Esophagus squamous epithelium (tissue), 5 donors: ENCODE results near the gene CEP78. TPM values are rescaled to one million over a fixed set of nuclear protein-coding genes. Genes with fewer than 3 reads are reported as not detected.

Source experiments
- DNase-seq: peaks from one replicate; lab custom pipeline; 2025; lab: John Stamatoyannopoulos, UW
- H3K27ac ChIP-seq, 4 donors: fragments of 200-600 bp; sonication (generic); one replicate each; pipeline ENCODE4 v1.5.1; 2016 to 2019; ENCODE audit warnings: mild to moderate bottlenecking in 1 of 4
- H3K27me3 ChIP-seq, 4 donors: fragments of 200-600 bp; sonication (generic); 1 replicate in 3 of 4; 2 replicates in 1 of 4; pipeline versions ENCODE4 v1.5.1 to v1.6.0; 2017 to 2021; ENCODE audit warnings: antibody characterized with exemption in 1 of 4
- H3K36me3 ChIP-seq, 3 donors: fragments of 200-600 bp; sonication (generic); one replicate each; pipeline ENCODE4 v1.5.1; 2016 to 2019
- H3K4me1 ChIP-seq, 3 donors: fragments of 200-600 bp; sonication (generic); one replicate each; pipeline ENCODE4 v1.5.1; 2017 to 2019
- H3K4me3 ChIP-seq, 4 donors: fragments of 200-600 bp; sonication (generic); 1 replicate in 3 of 4; 2 replicates in 1 of 4; pipeline ENCODE4 v1.5.1; 2016 to 2019; ENCODE audit warnings: mild to moderate bottlenecking in 2 of 4, moderate library complexity in 1 of 4
- H3K9me3 ChIP-seq, 3 donors: fragments of 200-600 bp; sonication (generic); one replicate each; pipeline ENCODE4 v1.5.1; 2016 to 2019
- CTCF ChIP-seq, 6 experiments: fragments of 450-650 bp in 4 of 6; fragments of 200-600 bp in 2 of 6; sonication (generic) in 2 of 6; IDR thresholded peaks; one replicate each; pipeline ENCODE4 v1.5.1; 2016 to 2019; ENCODE audit warnings: antibody characterized with exemption in 6 of 6, mild to moderate bottlenecking in 4 of 6, moderate library complexity in 4 of 6
- POLR2A ChIP-seq, 4 donors: fragments of 450-650 bp; IDR thresholded peaks; one replicate each; pipeline ENCODE4 v1.6.1; 2017; ENCODE audit warnings: antibody characterized with exemption in 4 of 4, mild to moderate bottlenecking in 4 of 4, moderate library complexity in 3 of 4
- WGBS, 2 donors: methylation state at CpG; one replicate each; pipeline ENCODE4 v1.1.5; 2018; 5-methylcytosine and 5-hydroxymethylcytosine counted together
- intact Hi-C: fragments of 100-400 bp; cut with DNase I; formaldehyde crosslinking; loops from one replicate; pipeline ENCODE4 v1.15.0; 2022
- total RNA-seq, 4 donors: library from RNA; depleted of rRNA; stranded (reverse); fragments of >200 nt; gene quantifications; one replicate each; pipeline ENCODE4 v1.1.0, GENCODE V29; 2016
- donor health status: DM: yes; HTN: yes; CAD: no.

CEP78 gene
- total RNA-seq, 4 donors from 2014 or later = 8.6 to 14.6 (median 11.2) TPM

- DNase-seq = no peak
- 32 to 41% methylated on average over 6 of the region's 6 CpGs for WGBS, 2 donors
Measured at GRCh38 chr9:78292026-78292425, 56.2 kb downstream of the CEP78 start.

GRCh38 chr9:78292716-78293497, 57.0 kb downstream of the CEP78 start:
- intact Hi-C loops = no loop called here
- 92% methylated on average over 8 to 9 of the region's 9 CpGs for WGBS, 2 donors
- DNase-seq = no peak

More at GRCh38 chr9:78292026-78292425, 56.2 kb downstream of the CEP78 start:
- Histone ChIP-seq H3K27me3 (no peaks in the 10 kb centered on the region), H3K9me3 (no peaks in the 10 kb centered on the region), H3K36me3 (no peaks in the 10 kb centered on the region), H3K4me3 (no peak overlapping the region), H3K4me1 (peaks cover 4 to 66% (median 19%) of the 10 kb centered on the region in 3 donors), H3K27ac (peak overlapping the region in 1 of 4 donors; percentile 29)
- intact Hi-C loops = no loop called here
- no peak for TF ChIP-seq POLR2A (IDR thresholded peaks at IDR 0.05)
- no peak for TF ChIP-seq CTCF (IDR thresholded peaks at IDR 0.05)

DNA sequence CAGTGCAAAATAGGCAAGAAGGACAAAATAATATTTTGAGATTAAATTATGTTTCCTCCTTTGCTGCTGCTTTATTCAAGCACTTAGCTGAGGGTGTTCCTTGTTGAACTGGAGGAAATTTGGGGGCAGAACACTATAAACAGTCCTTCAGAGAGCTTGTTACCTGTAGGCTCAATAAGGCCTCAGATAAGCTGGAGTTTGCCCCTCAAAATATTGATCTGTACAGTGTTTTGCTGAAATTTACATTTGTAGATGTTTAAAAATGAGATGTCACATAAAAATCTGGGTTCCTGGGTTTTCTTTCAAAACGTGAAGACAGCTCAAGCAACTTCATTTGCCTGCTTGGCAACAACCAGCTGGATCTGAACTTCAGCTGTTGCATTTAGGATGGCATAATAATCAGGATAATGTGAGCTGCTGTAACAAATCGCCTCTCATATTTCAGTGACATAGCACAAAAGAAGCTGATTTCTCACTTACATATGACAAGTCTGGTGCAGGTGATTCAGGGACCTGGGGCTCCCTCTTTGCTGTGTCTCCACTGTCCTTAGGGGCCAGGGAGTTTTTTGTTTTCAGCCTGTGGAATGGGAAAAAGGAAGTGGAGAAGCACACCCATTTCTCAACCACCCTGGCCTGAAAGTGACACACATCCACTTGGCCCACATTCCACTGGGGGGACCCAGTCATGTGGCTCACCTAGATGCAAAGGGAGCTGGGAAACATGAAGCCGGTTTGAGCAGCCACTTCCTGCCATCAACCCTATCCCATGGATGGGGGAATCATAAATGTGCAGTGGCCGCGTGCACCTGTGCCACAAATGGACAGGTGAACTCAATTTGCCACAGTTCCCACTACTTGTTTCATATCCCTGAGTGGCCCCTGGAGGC, 58.7 kb downstream of the CEP78 start:
- peaks cover 0 to 9% (median 0%) of the 10 kb centered on the region in 4 donors for H3K27me3 ChIP-seq
- intact Hi-C loops = no loop called here
- whole genome bisulfite sequencing, 2 donors = 58 to 88% methylated on average over 2 to 5 of the region's 5 CpGs
- peaks cover 4 to 61% (median 26%) of the 10 kb centered on the region in 3 donors for H3K4me1 ChIP-seq
- no peak overlapping the region for H3K4me3 ChIP-seq
- TF ChIP-seq POLR2A (IDR thresholded peaks at IDR 0.05) = no peak
- no peak for TF ChIP-seq CTCF (IDR thresholded peaks at IDR 0.05)
- no peak for DNase-seq
- H3K9me3 ChIP-seq = no peaks in the 10 kb centered on the region
- H3K36me3 ChIP-seq = no peaks in the 10 kb centered on the region
- no peak overlapping the region for H3K27ac ChIP-seq

More at GRCh38 chr9:78292716-78293497, 57.0 kb downstream of the CEP78 start:
- no peaks in the 10 kb centered on the region for H3K9me3 ChIP-seq
- no peak overlapping the region for H3K4me3 ChIP-seq
- H3K27ac ChIP-seq = no peak overlapping the region
- H3K4me1 ChIP-seq = peaks cover 4 to 69% (median 22%) of the 10 kb centered on the region in 3 donors
- H3K36me3 ChIP-seq = no peaks in the 10 kb centered on the region
- H3K27me3 ChIP-seq = peaks cover 0 to 4% (median 0%) of the 10 kb centered on the region in 4 donors
- TF ChIP-seq POLR2A (IDR thresholded peaks at IDR 0.05) = no peak
- no peak for TF ChIP-seq CTCF (IDR thresholded peaks at IDR 0.05)

DNA sequence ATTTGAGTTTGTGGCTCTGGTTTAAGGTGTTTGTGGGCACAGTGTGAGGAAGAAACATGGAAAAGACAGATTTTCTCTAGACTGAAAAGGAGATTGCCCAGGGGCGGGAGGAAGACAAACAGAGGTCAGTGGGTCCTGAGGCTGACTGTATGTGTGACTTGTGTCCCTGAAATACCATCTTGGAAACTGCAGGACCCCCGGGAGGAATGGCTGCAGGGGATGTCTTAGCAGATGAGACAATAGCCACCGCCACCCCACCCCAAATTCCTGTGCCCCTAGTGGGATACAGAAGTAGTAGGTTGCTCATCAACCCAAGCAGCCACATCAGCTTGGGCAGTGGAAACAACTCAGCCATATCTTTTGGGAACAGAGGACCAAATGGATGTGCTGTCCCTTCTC, 59.3 kb downstream of the CEP78 start:
- H3K36me3 ChIP-seq = no peaks in the 10 kb centered on the region
- intact Hi-C loops = no loop called here
- H3K4me1 ChIP-seq = peaks cover 4 to 55% (median 22%) of the 10 kb centered on the region in 3 donors
- peaks cover 0 to 15% (median 0%) of the 10 kb centered on the region in 4 donors for H3K27me3 ChIP-seq
- H3K4me3 ChIP-seq = no peak overlapping the region
- peak overlapping the region in 1 of 4 donors; percentile 81 for H3K27ac ChIP-seq
- no peaks in the 10 kb centered on the region for H3K9me3 ChIP-seq
- no peak for DNase-seq
- TF ChIP-seq CTCF (IDR thresholded peaks at IDR 0.05) (no peak), POLR2A (IDR thresholded peaks at IDR 0.05) (no peak)
- WGBS, 2 donors = 73 to 86% methylated on average over 3 of the region's 3 CpGs
